IPS DF 6.9 (cell line): Measurements from ENCODE around the gene TNK2.
"Not testable (repeated sequence)": the region's sequence is repeated elsewhere in the genome, so short reads cannot be mapped to it uniquely, and the experiment has no call there.

Experiments used
- DNase-seq: peaks from one replicate; pipeline ENCODE4 v3.0.0-alpha.2; 2013; ENCODE audit warnings: low read depth, low spot score
- H3K27ac ChIP-seq: one replicate; pipeline ENCODE4 v1.5.1; 2013; ENCODE audit warnings: low read length, control low read depth
- H3K27me3 ChIP-seq: 2 replicates; pipeline ENCODE4 v1.6.1; 2013; ENCODE audit warnings: mild to moderate bottlenecking, low read length; ENCODE audit not compliant: control insufficient read depth, insufficient read depth
- H3K36me3 ChIP-seq: 2 replicates; pipeline ENCODE4 v1.6.1; 2013; ENCODE audit warnings: low read length; ENCODE audit not compliant: control insufficient read depth, insufficient read depth
- H3K4me1 ChIP-seq: 2 replicates; pipeline ENCODE4 v1.6.1; 2013; ENCODE audit warnings: low read length; ENCODE audit not compliant: control insufficient read depth, insufficient read depth
- H3K4me3 ChIP-seq: 2 replicates; pipeline ENCODE4 v1.5.1; 2013; ENCODE audit warnings: mild to moderate bottlenecking, low read length
- H3K9me3 ChIP-seq: 2 replicates; pipeline ENCODE4 v1.6.1; 2013; ENCODE audit warnings: low read length, inconsistent platforms; ENCODE audit not compliant: control insufficient read depth, insufficient read depth
- WGBS: extraction: QIAGEN DNeasy Blood & Tissue Kit; methylation state at CpG from one replicate; pipeline ENCODE4 v1.1.7; 2013; ENCODE audit warnings: mixed read lengths, missing lambda C conversion rate; ENCODE audit not compliant: insufficient read length, insufficient coverage; 5-methylcytosine and 5-hydroxymethylcytosine counted together

Gene TNK2

DNA sequence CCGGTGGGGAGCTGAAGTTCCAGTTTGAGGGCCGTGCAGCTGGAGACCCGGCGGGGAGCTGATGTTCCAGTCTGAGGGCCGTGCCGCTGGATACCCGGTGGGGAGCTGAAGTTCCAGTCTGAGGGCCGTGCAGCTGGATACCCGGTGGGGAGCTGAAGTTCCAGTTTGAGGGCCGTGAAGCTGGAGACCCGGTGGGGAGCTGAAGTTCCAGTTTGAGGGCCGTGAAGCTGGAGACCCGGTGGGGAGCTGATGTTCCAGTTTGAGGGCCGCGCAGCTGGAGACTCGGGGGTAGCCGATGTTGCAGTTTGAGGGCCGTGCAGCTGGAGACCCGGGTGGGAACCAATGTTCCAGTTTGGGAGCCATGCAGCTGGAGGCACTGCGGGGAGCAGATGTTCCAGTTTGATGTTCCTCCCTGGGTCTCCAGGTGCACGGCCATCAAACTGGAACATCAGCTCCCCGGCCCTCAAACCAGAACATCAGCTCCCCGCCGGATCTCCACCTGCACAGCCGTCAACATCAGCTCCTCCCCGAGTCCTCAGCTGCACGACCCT, 33.0 kb upstream of the TNK2 start:
- no CpG with 5 or more reads among the region's 27 CpGs for WGBS
- not testable (repeated sequence) for DNase-seq, H3K36me3 ChIP-seq, H3K4me1 ChIP-seq, H3K27ac ChIP-seq, H3K4me3 ChIP-seq, H3K9me3 ChIP-seq, H3K27me3 ChIP-seq

DNA sequence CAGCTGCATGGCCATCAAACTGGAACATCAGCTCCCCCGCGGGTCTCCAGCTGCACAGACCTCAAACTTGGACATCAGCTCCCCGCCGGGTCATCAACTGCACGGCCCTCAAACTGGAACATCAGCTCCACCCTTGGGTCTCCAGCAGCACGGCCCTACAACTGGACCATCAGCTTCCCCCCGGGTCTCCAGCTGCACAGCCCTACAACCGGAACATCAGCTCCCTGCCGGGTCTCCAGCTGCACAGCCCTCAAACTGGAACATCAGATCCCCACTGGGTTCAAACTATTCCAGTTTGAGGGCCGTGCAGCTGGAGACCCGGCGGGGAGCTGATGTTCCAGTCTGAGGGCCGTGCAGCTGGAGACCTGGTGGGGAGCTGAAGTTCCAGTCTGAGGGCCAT, 32.5 kb upstream of the TNK2 start:
- no CpG with 5 or more reads among the region's 13 CpGs for WGBS

DNA sequence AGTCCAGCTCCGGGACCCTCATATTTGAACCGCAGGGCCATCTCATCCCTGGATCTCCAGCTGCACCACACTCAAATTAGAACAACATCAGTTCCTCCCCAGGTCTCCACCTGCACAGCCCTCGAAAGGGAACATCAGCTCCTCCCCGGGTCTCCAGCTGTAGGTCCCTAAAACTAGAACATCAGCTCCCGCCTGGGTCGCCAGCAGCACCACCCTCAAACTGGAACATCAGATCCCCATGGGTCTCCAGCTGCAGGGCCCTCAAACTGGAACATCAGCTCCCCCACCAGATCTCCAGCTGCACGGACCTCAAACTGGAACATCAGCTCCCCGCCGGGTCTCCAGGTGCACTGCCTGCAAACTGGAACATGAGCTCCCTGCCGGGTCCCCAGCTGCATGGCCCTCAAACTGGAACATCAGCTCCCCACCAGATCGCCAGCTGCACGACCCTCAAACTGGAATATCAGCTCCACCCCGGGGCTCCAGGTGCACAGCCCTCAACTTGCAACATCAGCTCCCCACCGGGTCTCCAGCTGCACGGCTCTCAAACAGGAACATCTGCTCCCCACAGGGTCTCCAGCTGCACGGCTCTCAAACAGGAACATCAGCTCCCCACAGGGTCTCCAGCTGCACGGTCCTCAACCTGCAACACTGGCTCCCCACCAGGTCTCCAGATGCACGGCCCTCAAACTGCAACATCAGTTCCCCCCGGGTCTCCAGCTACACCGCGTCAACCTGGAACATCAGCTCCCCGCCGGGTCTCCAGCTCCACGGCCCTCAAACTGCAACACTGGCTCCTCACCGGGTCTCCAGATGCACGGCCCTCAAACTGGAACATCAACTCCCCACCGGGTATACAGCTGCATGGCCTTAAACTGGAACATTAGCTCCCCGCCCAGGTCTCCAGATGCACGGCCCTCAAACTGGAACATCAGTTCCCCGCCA, 31.4 kb upstream of the TNK2 start:
- WGBS, result no CpG with 5 or more reads among the region's 30 CpGs
- H3K27ac ChIP-seq, H3K9me3 ChIP-seq, DNase-seq, H3K4me3 ChIP-seq, H3K4me1 ChIP-seq, H3K36me3 ChIP-seq, H3K27me3 ChIP-seq: not testable (repeated sequence)

More for the DNA sequence above, 32.5 kb upstream of the TNK2 start:
- not testable (repeated sequence) for H3K4me3 ChIP-seq, H3K27me3 ChIP-seq, H3K27ac ChIP-seq, H3K4me1 ChIP-seq, H3K36me3 ChIP-seq, H3K9me3 ChIP-seq, DNase-seq

DNA sequence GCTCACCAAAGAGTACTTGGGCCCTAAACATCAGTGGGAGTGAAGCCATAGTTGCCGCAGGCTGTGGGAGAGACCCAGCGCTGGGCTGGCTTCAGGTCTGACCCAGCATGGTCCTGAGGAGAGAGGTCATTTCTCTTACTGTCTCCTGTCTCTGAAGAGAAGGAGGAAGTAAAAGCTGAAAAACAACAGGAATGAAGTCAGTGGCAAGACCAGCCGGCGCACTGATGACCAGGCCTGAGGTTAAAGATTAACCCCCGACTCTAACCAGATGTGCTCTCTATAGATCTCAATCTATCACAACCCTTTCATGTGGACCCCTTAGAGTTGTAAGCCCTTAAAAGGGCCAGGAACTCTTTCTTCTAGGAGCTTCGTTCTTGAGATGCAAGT, 24.7 kb upstream of the TNK2 start:
- DNase-seq, H3K27me3 ChIP-seq, H3K36me3 ChIP-seq, H3K4me3 ChIP-seq, H3K4me1 ChIP-seq, H3K9me3 ChIP-seq, H3K27ac ChIP-seq: not testable (repeated sequence)
- WGBS, result no CpG with 5 or more reads among the region's 6 CpGs

DNA sequence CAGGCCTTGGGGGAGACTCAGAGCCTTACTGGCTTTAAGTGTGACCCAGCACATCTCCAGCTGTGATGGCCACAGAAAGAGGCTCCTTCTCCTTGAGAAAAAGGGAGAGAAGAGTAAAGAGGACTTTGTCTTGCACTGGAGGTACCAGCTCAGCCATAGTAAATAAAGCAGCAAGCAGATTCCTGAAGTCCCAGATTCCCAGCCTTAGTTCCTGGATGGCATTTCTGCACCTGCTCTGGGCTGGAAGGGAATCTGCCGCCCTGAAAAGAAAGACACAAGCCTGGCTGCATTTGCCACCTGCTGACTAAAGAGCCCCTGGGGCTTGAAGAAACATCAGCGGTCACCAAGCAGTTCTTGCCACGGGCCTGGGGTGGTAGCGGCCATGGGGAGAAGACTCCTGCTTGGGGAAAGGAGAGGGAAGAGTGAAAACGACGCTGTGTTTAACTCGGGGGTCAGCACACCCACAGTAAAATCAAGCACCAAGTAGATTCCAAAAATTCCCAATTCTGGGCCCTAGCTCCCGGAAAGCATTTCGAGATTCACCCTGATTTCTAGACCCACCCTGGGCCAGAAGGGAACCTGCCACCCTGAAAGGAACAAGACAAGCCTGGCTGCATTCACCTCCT, 24.2 kb upstream of the TNK2 start:
- H3K27me3 ChIP-seq, result no peaks in the 10 kb centered on the region
- no peaks in the 10 kb centered on the region for H3K36me3 ChIP-seq
- H3K27ac ChIP-seq, result no peak overlapping the region
- no peak for DNase-seq
- H3K4me3 ChIP-seq, result no peak overlapping the region
- peaks cover 2% of the 10 kb centered on the region; the same call in 1 of the 2 replicates for H3K4me1 ChIP-seq
- no CpG with 5 or more reads among the region's 9 CpGs for WGBS
- H3K9me3 ChIP-seq, result no peaks in the 10 kb centered on the region

DNA sequence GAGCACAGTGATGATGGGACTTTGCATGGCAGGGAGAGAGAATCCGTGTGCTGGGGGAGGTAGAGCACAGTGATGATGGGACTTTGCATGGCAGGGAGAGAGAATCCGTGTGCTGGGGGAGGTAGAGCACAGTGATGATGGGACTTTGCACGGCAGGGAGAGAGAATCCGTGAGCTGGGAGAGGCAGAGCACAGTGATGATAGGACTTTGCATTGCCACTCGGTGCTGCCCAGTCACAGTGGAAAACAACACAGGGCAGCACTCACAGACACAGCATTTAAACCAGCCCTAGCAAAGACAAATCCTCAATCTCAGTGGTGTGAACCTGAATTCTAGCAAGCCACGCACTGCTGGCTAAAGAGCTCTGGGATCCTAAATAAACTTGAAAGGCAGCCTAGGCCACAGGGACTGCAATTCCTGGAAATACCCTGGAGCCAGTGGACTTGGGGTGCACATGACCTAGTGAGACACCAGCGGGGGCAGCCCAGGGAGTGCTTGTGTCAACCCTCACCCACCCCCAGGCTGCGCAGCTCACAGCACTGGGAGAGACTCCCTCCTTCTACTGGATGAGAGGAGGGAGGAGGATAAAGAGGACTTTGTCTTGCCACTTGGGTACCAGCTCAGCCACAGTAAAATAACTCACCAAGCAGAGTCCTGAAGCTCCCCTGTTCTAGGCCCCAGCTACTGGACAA, 23.4 kb upstream of the TNK2 start:
- DNase-seq, result no peak
- H3K4me3 ChIP-seq, result no peak overlapping the region
- no peaks in the 10 kb centered on the region for H3K9me3 ChIP-seq
- no peaks in the 10 kb centered on the region for H3K27me3 ChIP-seq
- no CpG with 5 or more reads among the region's 8 CpGs for WGBS
- H3K36me3 ChIP-seq, result no peaks in the 10 kb centered on the region
- H3K27ac ChIP-seq, result no peak overlapping the region
- H3K4me1 ChIP-seq, result peaks cover 2% of the 10 kb centered on the region; the same call in 1 of the 2 replicates

DNA sequence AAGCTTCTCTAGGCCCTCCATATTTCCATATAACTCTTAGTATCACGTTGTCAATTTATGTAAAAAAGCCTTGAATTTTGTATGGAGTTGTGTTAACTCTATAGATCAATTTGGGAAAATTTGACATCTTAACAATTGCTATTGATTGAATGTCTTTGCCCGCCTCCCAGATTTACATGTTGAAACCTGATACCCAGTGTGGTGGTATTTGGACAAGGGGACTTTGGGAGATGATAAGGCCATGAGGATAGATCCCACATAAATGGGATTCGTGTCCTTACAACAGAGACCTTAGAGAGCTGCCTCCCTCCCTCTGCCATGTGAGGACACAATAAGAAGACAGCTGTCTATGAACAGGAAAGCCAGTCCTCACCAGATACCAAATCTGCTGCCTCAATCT, 21.1 kb upstream of the TNK2 start:
- DNase-seq, result no peak
- Histone ChIP-seq H3K36me3 (no peaks in the 10 kb centered on the region), H3K9me3 (no peaks in the 10 kb centered on the region), H3K4me1 (peaks cover 2% of the 10 kb centered on the region; the same call in 1 of the 2 replicates), H3K27me3 (no peaks in the 10 kb centered on the region), H3K27ac (no peak overlapping the region), H3K4me3 (no peak overlapping the region)
- no CpG with 5 or more reads among the region's 3 CpGs for WGBS

DNA sequence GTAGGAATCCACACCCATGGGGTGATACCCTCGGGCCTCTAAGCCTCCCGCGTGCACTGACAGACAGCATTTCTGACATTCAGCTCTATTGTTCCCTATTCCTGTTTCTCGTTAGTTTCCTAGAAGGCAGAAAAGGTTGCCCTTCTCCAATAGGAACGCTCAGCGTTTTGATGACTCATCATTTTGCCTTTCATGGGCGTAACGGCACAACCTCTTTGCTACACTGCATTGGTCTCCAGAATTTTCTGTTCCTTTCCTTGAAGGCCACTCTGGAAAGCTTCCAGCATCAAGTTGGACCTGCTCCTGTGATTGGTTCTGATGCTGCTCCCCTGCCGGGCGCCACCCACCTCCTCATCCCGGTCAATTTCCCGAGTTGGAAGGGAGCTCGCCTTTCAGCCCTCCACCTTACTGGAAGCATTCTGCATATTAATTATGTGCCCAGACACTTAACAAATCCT, 13.0 kb upstream of the TNK2 start:
- H3K36me3 ChIP-seq, result no peaks in the 10 kb centered on the region
- WGBS, result no CpG with 5 or more reads among the region's 13 CpGs
- H3K27me3 ChIP-seq, result no peaks in the 10 kb centered on the region
- H3K4me1 ChIP-seq, result peaks cover 1% of the 10 kb centered on the region; the same call in 1 of the 2 replicates
- no peak overlapping the region for H3K4me3 ChIP-seq
- H3K27ac ChIP-seq, result no peak overlapping the region
- no peaks in the 10 kb centered on the region for H3K9me3 ChIP-seq
- DNase-seq, result no peak

DNA sequence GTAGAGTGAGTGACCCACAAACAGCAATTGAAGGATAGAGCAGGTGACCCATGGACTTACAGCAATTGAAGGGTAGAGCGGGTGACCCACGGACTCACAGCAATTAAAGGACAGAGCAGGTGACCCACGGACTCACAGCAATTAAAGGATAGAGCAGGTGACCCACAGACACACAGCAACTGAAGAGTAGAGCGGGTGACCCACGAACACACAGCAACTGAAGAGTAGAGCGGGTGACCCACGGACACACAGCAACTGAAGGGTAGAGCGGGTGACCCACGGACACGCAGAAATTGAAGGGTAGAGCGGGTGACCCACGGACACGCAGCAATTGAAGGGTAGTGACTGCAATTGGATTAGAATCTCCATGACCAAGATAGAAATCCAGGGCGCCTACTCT, 9.8 kb upstream of the TNK2 start:
- H3K36me3 ChIP-seq, result no peaks in the 10 kb centered on the region
- H3K4me3 ChIP-seq, result no peak overlapping the region
- H3K27ac ChIP-seq, result no peak overlapping the region
- DNase-seq, result no peak
- WGBS, result no CpG with 5 or more reads among the region's 14 CpGs
- no peaks in the 10 kb centered on the region for H3K27me3 ChIP-seq
- H3K4me1 ChIP-seq, result peaks cover 1% of the 10 kb centered on the region; the same call in 1 of the 2 replicates
- H3K9me3 ChIP-seq, result no peaks in the 10 kb centered on the region

DNA sequence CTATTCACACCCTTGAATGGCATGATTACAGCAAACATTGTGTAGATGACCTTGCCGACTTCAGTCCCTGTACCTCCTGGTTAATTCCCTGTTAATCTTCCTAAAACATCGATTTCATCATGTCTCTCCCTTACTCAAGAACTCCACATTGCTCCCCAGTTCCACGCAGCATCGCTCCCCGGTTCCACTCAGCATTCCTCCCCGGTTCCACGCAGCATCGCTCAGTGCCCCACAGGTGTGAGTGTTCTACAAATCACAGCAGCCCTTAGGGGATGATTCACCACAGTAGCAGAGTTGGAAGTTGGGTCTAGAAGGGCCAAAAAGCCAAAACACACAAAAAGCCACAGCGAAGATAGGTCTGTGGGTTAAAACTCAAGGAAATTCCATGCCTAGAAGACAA, 8.6 kb upstream of the TNK2 start:
- H3K4me1 ChIP-seq, result peaks cover 1% of the 10 kb centered on the region; the same call in 1 of the 2 replicates
- no peak overlapping the region for H3K27ac ChIP-seq
- no peaks in the 10 kb centered on the region for H3K27me3 ChIP-seq
- 100% methylated on average over 1 of the region's 9 CpGs for WGBS
- H3K36me3 ChIP-seq, result no peaks in the 10 kb centered on the region
- H3K4me3 ChIP-seq, result no peak overlapping the region
- no peaks in the 10 kb centered on the region for H3K9me3 ChIP-seq
- DNase-seq, result no peak
